A673 (cell line): ENCODE measurements around the gene MRPS11.

ENCODE experiments used
- EZH2 ChIP-seq: fragments of 200-600 bp; sonication (generic); IDR thresholded peaks from 2 replicates; pipeline ENCODE4 v1.6.1; 2017; ENCODE audit warnings: borderline replicate concordance, low read depth, mild to moderate bottlenecking, mixed read lengths, antibody characterized with exemption, low read length; ENCODE audit not compliant: poor library complexity, severe bottlenecking
- TF ChIP-seq, protein P1 (sequence below): fragments of 300-800, 200-600 bp; sonication (generic); conservative IDR thresholded peaks from 2 replicates; pipeline ENCODE4 v1.5.1; 2017; ENCODE audit warnings: low read depth, mild to moderate bottlenecking, antibody characterized with exemption, low read length, moderate library complexity, mixed read lengths

DNA sequence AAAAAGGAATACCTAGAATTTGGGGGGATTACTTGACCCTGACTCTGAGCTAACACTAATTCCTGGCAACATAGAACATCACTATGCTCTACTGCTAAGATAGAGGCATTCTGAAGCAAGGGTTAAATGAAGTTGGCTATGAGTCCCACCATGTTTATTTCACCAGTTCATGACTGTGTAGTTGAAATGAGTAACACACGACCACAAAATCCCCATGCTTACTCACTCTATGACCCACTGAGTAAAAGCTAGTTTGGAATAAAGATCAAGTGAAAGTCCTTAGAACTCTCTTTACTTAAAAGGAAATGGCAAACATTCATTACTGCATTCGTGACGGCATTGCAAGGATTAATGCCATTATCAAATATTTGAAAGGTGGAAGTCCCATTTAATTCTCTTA, 47.7 kb upstream of the MRPS11 start:
- TF ChIP-seq, protein P1, sequence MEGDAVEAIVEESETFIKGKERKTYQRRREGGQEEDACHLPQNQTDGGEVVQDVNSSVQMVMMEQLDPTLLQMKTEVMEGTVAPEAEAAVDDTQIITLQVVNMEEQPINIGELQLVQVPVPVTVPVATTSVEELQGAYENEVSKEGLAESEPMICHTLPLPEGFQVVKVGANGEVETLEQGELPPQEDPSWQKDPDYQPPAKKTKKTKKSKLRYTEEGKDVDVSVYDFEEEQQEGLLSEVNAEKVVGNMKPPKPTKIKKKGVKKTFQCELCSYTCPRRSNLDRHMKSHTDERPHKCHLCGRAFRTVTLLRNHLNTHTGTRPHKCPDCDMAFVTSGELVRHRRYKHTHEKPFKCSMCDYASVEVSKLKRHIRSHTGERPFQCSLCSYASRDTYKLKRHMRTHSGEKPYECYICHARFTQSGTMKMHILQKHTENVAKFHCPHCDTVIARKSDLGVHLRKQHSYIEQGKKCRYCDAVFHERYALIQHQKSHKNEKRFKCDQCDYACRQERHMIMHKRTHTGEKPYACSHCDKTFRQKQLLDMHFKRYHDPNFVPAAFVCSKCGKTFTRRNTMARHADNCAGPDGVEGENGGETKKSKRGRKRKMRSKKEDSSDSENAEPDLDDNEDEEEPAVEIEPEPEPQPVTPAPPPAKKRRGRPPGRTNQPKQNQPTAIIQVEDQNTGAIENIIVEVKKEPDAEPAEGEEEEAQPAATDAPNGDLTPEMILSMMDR: no peak
- no peak for TF ChIP-seq EZH2
